HEK293T (cell line): ENCODE data around the gene LNX1.

Source experiments
- BHLHE40 ChIP-seq: fragments of 450-650 bp; IDR thresholded peaks from 2 replicates; pipeline ENCODE4 v1.6.1; 2016; ENCODE audit warnings: mild to moderate bottlenecking, moderate library complexity, borderline replicate concordance
- FOXA1 ChIP-seq: fragments of 450-650 bp; IDR thresholded peaks from 2 replicates; pipeline ENCODE4 v1.6.1; 2016; ENCODE audit warnings: mild to moderate bottlenecking
- L3MBTL2 ChIP-seq: fragments of 450-650 bp; conservative IDR thresholded peaks from 2 replicates; pipeline ENCODE4 v1.6.1; 2016; ENCODE audit warnings: mild to moderate bottlenecking
- SUZ12 ChIP-seq: fragments of 450-650 bp; IDR thresholded peaks from 2 replicates; pipeline ENCODE4 v1.6.1; 2016; ENCODE audit warnings: mild to moderate bottlenecking

GRCh38 chr4:53479736-53480525, 111.4 kb downstream of the LNX1 start:
- TF ChIP-seq SUZ12 (no peak), BHLHE40 (no peak), L3MBTL2 (no peak), FOXA1 (no peak)
